GM18909 (cell line): ENCODE measurements around the gene FBLL1.
A peak's percentile ranks its signal among the peaks of the same experiment; 100 is the strongest.
"Not testable (repeated sequence)": the region's sequence is repeated elsewhere in the genome, so short reads cannot be mapped to it uniquely, and the experiment has no call there.

Source experiments
- ATAC-seq: cut with Tn5 transposase; IDR thresholded peaks from one replicate; pipeline ENCODE4 v1.9.1; 2021; ENCODE audit warnings: mild to moderate bottlenecking; ENCODE audit not compliant: unreplicated experiment, poor library complexity

The FBLL1 gene

GRCh38 chr5:168550656-168551055 is 21.6 kb downstream of the FBLL1 start:
- ATAC-seq, result no peak

GRCh38 chr5:168552146-168552545 is 23.0 kb downstream of the FBLL1 start:
- ATAC-seq, result no peak

GRCh38 chr5:168553377-168554130 is 24.4 kb downstream of the FBLL1 start:
- no peak for ATAC-seq

- no peak for ATAC-seq
These were observed 28.3 kb downstream of the FBLL1 start for GRCh38 chr5:168557389-168557788.

GRCh38 chr5:168562279-168562678 is 33.2 kb downstream of the FBLL1 start:
- no peak for ATAC-seq

GRCh38 chr5:168563959-168564358 is 34.9 kb downstream of the FBLL1 start:
- no peak for ATAC-seq

GRCh38 chr5:168568738-168569137 is 39.6 kb downstream of the FBLL1 start:
- ATAC-seq, result no peak

- no peak for ATAC-seq
These were observed 41.6 kb downstream of the FBLL1 start for GRCh38 chr5:168570490-168571328.

GRCh38 chr5:168573663-168574062 is 44.6 kb downstream of the FBLL1 start:
- not testable (repeated sequence) for ATAC-seq

- not testable (repeated sequence) for ATAC-seq
These were observed 45.1 kb downstream of the FBLL1 start for GRCh38 chr5:168574156-168574555.

GRCh38 chr5:168575391-168576372 is 46.6 kb downstream of the FBLL1 start:
- ATAC-seq, result no peak

GRCh38 chr5:168578006-168578405 is 48.9 kb downstream of the FBLL1 start:
- no peak for ATAC-seq

- ATAC-seq, result peak; percentile 66
These were observed 49.7 kb downstream of the FBLL1 start, which contains the start of gene PANK3 for GRCh38 chr5:168578538-168579487. PANK3 (minus strand) TSS chr5:168579368; CDS start chr5:168579283, 85 bp downstream.

- peak; percentile 95 for ATAC-seq
These were observed 50.6 kb downstream of the FBLL1 start for GRCh38 chr5:168579488-168580226.

- no peak for ATAC-seq
These were observed 51.1 kb downstream of the FBLL1 start for GRCh38 chr5:168580227-168580508.
